Activated CD4-positive, alpha-beta memory T cell treated with anti-CD3 and anti-CD28 coated beads for 36 hours (primary cell): ENCODE results near the gene CADM2. TPM values are rescaled to one million over a fixed set of nuclear protein-coding genes. Genes with fewer than 3 reads are reported as not detected.
"Not testable (repeated sequence)": the region's sequence is repeated elsewhere in the genome, so short reads cannot be mapped to it uniquely, and the experiment has no call there.

Experiments used
- CTCF ChIA-PET: fragments of 350-600 bp; sonication (Branson Sonifier 250); formaldehyde crosslinking; loops from one replicate; lab custom pipeline; 2021; ENCODE audit warnings: antibody characterized with exemption, inconsistent platforms; lab: Charles Lee
- POLR2A ChIA-PET: fragments of 350-600 bp; sonication (Branson Sonifier 250); formaldehyde crosslinking; loops from one replicate; lab custom pipeline; 2021; ENCODE audit warnings: antibody characterized with exemption; lab: Charles Lee
- DNase-seq: peaks from one replicate; pipeline ENCODE4 v3.0.0-alpha.2; 2020
- H3K27ac Mint-ChIP-seq: one replicate; pipeline ENCODE4 v1.8.0; 2021; ENCODE audit warnings: mixed read lengths
- H3K27me3 Mint-ChIP-seq: one replicate; pipeline ENCODE4 v1.8.0; 2021; ENCODE audit warnings: mixed read lengths
- H3K36me3 Mint-ChIP-seq: one replicate; pipeline ENCODE4 v1.8.0; 2021; ENCODE audit warnings: mixed read lengths
- H3K4me1 Mint-ChIP-seq: one replicate; pipeline ENCODE4 v1.8.0; 2021; ENCODE audit warnings: low read depth, mixed read lengths
- H3K4me3 Mint-ChIP-seq: one replicate; pipeline ENCODE4 v1.8.0; 2021; ENCODE audit warnings: mild to moderate bottlenecking, mixed read lengths
- H3K9me3 Mint-ChIP-seq: one replicate; pipeline ENCODE4 v1.8.0; 2021; ENCODE audit warnings: mixed read lengths
- intact Hi-C: fragments of 100-400 bp; cut with micrococcal nuclease; formaldehyde crosslinking; loops from one replicate; pipeline ENCODE4 v1.15.1; 2023
- total RNA-seq, 2 experiments: library from RNA; stranded (reverse); gene quantifications; one replicate each; pipeline ENCODE4 v1.2.3, GENCODE V29; 2021

CADM2 gene
- total RNA-seq, 2 experiments from 2014 or later = not detected

DNA sequence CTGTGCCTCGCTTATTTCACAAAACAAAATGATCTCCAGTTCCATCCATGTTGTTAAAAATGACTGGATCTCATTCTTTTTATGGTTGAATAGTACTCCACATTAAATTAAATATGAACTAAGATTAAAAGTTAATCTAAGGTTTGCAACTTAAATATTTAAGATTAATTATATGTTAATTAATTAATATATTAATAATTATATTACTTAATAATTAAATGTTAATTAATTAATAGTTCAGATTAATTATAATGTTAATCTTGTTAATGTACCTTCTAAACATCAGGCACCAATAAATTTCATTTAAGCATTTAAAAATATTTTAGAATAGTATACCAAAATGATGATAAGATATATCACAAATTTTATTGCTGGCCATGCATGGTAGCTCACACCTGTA is 971.9 kb downstream of the CADM2 start:
- peaks cover 6% of the 10 kb centered on the region for H3K9me3 Mint-ChIP-seq
- H3K27ac Mint-ChIP-seq = no peak overlapping the region
- CTCF ChIA-PET = no interaction called here
- intact Hi-C loops = no loop called here
- H3K4me3 Mint-ChIP-seq = no peak overlapping the region
- no peaks in the 10 kb centered on the region for H3K4me1 Mint-ChIP-seq
- no peaks in the 10 kb centered on the region for H3K27me3 Mint-ChIP-seq
- POLR2A ChIA-PET = no interaction called here
- no peak for DNase-seq
- H3K36me3 Mint-ChIP-seq = no peaks in the 10 kb centered on the region

GRCh38 chr3:85933326-85933725 is 974.5 kb downstream of the CADM2 start:
- no peak for DNase-seq
- H3K36me3 Mint-ChIP-seq = no peaks in the 10 kb centered on the region
- no peak overlapping the region for H3K4me3 Mint-ChIP-seq
- H3K27me3 Mint-ChIP-seq = no peaks in the 10 kb centered on the region
- H3K4me1 Mint-ChIP-seq = no peaks in the 10 kb centered on the region
- intact Hi-C loops = no loop called here
- no peak overlapping the region for H3K27ac Mint-ChIP-seq
- ChIA-PET CTCF (no interaction called here), POLR2A (no interaction called here)
- H3K9me3 Mint-ChIP-seq = peaks cover 4% of the 10 kb centered on the region

GRCh38 chr3:85935171-85935570 is 976.4 kb downstream of the CADM2 start:
- Mint-ChIP-seq H3K27ac (no peak overlapping the region), H3K4me1 (no peaks in the 10 kb centered on the region), H3K27me3 (no peaks in the 10 kb centered on the region), H3K4me3 (no peak overlapping the region), H3K36me3 (no peaks in the 10 kb centered on the region), H3K9me3 (peaks cover 4% of the 10 kb centered on the region)
- no peak for DNase-seq
- ChIA-PET CTCF (no interaction called here), POLR2A (no interaction called here)
- intact Hi-C loops = no loop called here

- H3K4me1 Mint-ChIP-seq = no peaks in the 10 kb centered on the region
- CTCF ChIA-PET = no interaction called here
- POLR2A ChIA-PET = no interaction called here
- no peak for DNase-seq
- H3K27ac Mint-ChIP-seq = no peak overlapping the region
- H3K27me3 Mint-ChIP-seq = no peaks in the 10 kb centered on the region
- H3K9me3 Mint-ChIP-seq = peaks cover 13% of the 10 kb centered on the region
- no peak overlapping the region for H3K4me3 Mint-ChIP-seq
- no peaks in the 10 kb centered on the region for H3K36me3 Mint-ChIP-seq
- intact Hi-C loops = no loop called here
Observed at GRCh38 chr3:85939074-85939482, 980.3 kb downstream of the CADM2 start.

- Mint-ChIP-seq H3K36me3 (no peaks in the 10 kb centered on the region), H3K9me3 (peaks cover 5% of the 10 kb centered on the region), H3K4me1 (no peaks in the 10 kb centered on the region), H3K27ac (no peak overlapping the region), H3K4me3 (no peak overlapping the region), H3K27me3 (no peaks in the 10 kb centered on the region)
- CTCF ChIA-PET = no interaction called here
- intact Hi-C loops = no loop called here
- DNase-seq = no peak
- POLR2A ChIA-PET = no interaction called here
Observed at GRCh38 chr3:85950435-85950834, 991.6 kb downstream of the CADM2 start.

- intact Hi-C loops = no loop called here
- peaks cover 12% of the 10 kb centered on the region for H3K9me3 Mint-ChIP-seq
- DNase-seq = no peak
- H3K4me1 Mint-ChIP-seq = no peaks in the 10 kb centered on the region
- CTCF ChIA-PET = no interaction called here
- H3K4me3 Mint-ChIP-seq = no peak overlapping the region
- H3K36me3 Mint-ChIP-seq = no peaks in the 10 kb centered on the region
- H3K27me3 Mint-ChIP-seq = no peaks in the 10 kb centered on the region
- POLR2A ChIA-PET = no interaction called here
- H3K27ac Mint-ChIP-seq = no peak overlapping the region
Observed at GRCh38 chr3:85960793-85961192, 1002.0 kb downstream of the CADM2 start.

GRCh38 chr3:85977615-85978338 is 1019.0 kb downstream of the CADM2 start:
- Mint-ChIP-seq H3K9me3 (peaks cover 9% of the 10 kb centered on the region), H3K4me1 (no peaks in the 10 kb centered on the region), H3K27me3 (no peaks in the 10 kb centered on the region), H3K27ac (no peak overlapping the region), H3K36me3 (no peaks in the 10 kb centered on the region), H3K4me3 (no peak overlapping the region)
- ChIA-PET CTCF (no interaction called here), POLR2A (no interaction called here)
- intact Hi-C loops = no loop called here
- no peak for DNase-seq

DNA sequence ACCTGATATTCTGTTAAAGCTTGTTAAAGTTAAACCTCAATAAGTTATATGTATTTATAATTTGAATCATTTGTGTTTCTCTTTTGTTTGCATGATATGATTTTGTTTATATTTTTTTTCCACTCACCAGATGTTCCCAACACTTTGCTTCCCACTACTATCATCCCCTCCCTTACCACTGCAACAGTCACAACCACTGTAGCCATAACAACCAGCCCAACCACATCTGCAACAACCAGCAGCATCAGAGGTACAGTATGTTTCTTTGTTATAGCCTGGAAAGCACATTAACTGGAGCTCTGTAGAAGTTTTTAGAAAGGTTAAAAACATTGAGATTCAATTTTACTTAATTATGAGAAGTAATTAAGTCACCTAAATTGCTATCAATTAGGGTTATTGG is 1020.2 kb downstream of the CADM2 start:
- intact Hi-C loops = no loop called here
- Mint-ChIP-seq H3K9me3 (peaks cover 6% of the 10 kb centered on the region), H3K4me3 (no peak overlapping the region), H3K4me1 (no peaks in the 10 kb centered on the region), H3K36me3 (no peaks in the 10 kb centered on the region), H3K27me3 (no peaks in the 10 kb centered on the region), H3K27ac (no peak overlapping the region)
- ChIA-PET POLR2A (no interaction called here), CTCF (no interaction called here)
- no peak for DNase-seq

DNA sequence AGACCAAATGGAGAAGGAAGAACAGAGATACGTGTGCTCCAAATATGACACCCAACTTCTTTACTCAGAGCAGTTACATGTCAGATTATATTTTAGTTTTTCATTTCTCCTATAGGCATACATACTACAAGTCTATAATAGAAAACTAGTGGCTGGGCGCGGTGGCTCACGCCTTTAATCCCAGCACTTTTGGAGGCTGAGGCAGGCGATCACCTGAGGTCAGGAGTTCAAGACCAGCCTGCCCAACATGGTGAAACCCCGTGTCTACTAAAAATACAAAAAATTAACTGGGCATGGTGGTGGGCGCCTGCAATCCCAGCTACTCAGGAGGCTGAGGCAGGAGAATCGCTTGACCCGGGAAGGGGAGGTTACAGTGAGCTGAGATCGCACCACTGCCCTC is 1030.8 kb downstream of the CADM2 start:
- H3K27me3 Mint-ChIP-seq, H3K4me1 Mint-ChIP-seq, CTCF ChIA-PET, H3K36me3 Mint-ChIP-seq, POLR2A ChIA-PET, H3K27ac Mint-ChIP-seq, H3K4me3 Mint-ChIP-seq, DNase-seq, intact Hi-C loops: not testable (repeated sequence)
- peaks cover 12% of the 10 kb centered on the region for H3K9me3 Mint-ChIP-seq

- H3K4me1 Mint-ChIP-seq = no peaks in the 10 kb centered on the region
- H3K27ac Mint-ChIP-seq = no peak overlapping the region
- H3K4me3 Mint-ChIP-seq = no peak overlapping the region
- intact Hi-C loops = no loop called here
- H3K9me3 Mint-ChIP-seq = peaks cover 2% of the 10 kb centered on the region
- POLR2A ChIA-PET = no interaction called here
- H3K36me3 Mint-ChIP-seq = no peaks in the 10 kb centered on the region
- no peak for DNase-seq
- CTCF ChIA-PET = no interaction called here
- H3K27me3 Mint-ChIP-seq = no peaks in the 10 kb centered on the region
Observed at GRCh38 chr3:86029590-86029989, 1070.8 kb downstream of the CADM2 start.

DNA sequence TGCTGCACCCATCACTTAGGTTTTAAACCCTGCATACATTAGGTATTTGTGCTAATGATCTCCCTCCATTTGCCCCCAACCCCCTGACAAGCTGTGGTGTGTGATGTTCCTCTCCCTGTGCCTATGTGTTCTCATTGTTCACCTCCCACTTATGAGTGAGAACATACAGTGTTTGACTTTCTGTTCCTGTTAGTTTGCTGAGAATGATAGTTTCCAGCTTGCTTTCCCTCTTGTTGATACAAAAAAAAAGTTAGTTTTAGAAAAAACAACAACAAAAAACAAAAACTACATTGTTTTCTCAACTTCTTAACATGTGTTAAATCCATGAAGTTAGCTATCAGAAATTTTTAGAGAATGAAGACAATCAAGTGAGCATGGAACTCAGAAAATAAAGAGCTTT is 1079.1 kb downstream of the CADM2 start:
- no peak for DNase-seq
- CTCF ChIA-PET = no interaction called here
- H3K36me3 Mint-ChIP-seq = no peaks in the 10 kb centered on the region

GRCh38 chr3:86046436-86047136 is 1087.8 kb downstream of the CADM2 start:
- H3K27me3 Mint-ChIP-seq = no peaks in the 10 kb centered on the region
- no peak for DNase-seq
- POLR2A ChIA-PET = no interaction called here
- no peak overlapping the region for H3K4me3 Mint-ChIP-seq
- H3K36me3 Mint-ChIP-seq = no peaks in the 10 kb centered on the region
- CTCF ChIA-PET = no interaction called here
- no peak overlapping the region for H3K27ac Mint-ChIP-seq
- intact Hi-C loops = no loop called here
- no peaks in the 10 kb centered on the region for H3K4me1 Mint-ChIP-seq
- peaks cover 19% of the 10 kb centered on the region for H3K9me3 Mint-ChIP-seq

More for the DNA sequence above, 1079.1 kb downstream of the CADM2 start:
- POLR2A ChIA-PET = no interaction called here
- Mint-ChIP-seq H3K27me3 (no peaks in the 10 kb centered on the region), H3K4me3 (no peak overlapping the region), H3K4me1 (no peaks in the 10 kb centered on the region), H3K9me3 (peaks cover 12% of the 10 kb centered on the region), H3K27ac (no peak overlapping the region)
- intact Hi-C loops = no loop called here

- no peaks in the 10 kb centered on the region for H3K4me1 Mint-ChIP-seq
- DNase-seq = no peak
- H3K4me3 Mint-ChIP-seq = no peak overlapping the region
- POLR2A ChIA-PET = no interaction called here
- peaks cover 15% of the 10 kb centered on the region for H3K9me3 Mint-ChIP-seq
- no peaks in the 10 kb centered on the region for H3K36me3 Mint-ChIP-seq
- no peak overlapping the region for H3K27ac Mint-ChIP-seq
- intact Hi-C loops = no loop called here
- no peaks in the 10 kb centered on the region for H3K27me3 Mint-ChIP-seq
- CTCF ChIA-PET = no interaction called here
Observed at GRCh38 chr3:86047161-86047560, 1088.4 kb downstream of the CADM2 start.
